A673 (cell line): Measurements from ENCODE around the gene TMEM40. TPM values are rescaled to one million over a fixed set of nuclear protein-coding genes. Genes with fewer than 3 reads are reported as not detected.

Experiments
- BruUV-seq: library from RNA; stranded (reverse); fragments of 400-500 nt; replicated peaks from 2 replicates; lab custom pipeline; 2021; lab: Mats Ljungman, UMichigan
- CTCF ChIA-PET: fragments of 300-600 bp; sonication (Branson Sonifier 250); formaldehyde crosslinking; loops from one replicate; lab custom pipeline; 2022; ENCODE audit warnings: antibody characterized with exemption; lab: Charles Lee
- POLR2A ChIA-PET: fragments of 300-600 bp; sonication (Branson Sonifier 250); formaldehyde crosslinking; loops from one replicate; lab custom pipeline; 2022; ENCODE audit warnings: antibody characterized with exemption; ENCODE audit not compliant: low non-redundant PET; lab: Charles Lee
- DNase-seq: peaks from one replicate; pipeline ENCODE4 v3.0.0-alpha.2; 2015; ENCODE audit warnings: low spot score
- H3K27ac ChIP-seq: fragments of 200-600 bp; sonication (generic); 2 replicates; pipeline ENCODE4 v1.5.1; 2016; ENCODE audit warnings: mixed run types, low read depth, mild to moderate bottlenecking, mixed read lengths, antibody characterized with exemption, low read length; ENCODE audit not compliant: poor library complexity, severe bottlenecking
- H3K27me3 ChIP-seq: fragments of 200-600 bp; sonication (generic); replicated peaks from 2 replicates; pipeline ENCODE4 v1.6.1; 2017; ENCODE audit warnings: mixed run types, low read depth, mild to moderate bottlenecking, mixed read lengths, antibody characterized with exemption, low read length; ENCODE audit not compliant: insufficient read depth, poor library complexity
- H3K36me3 ChIP-seq: fragments of 200-600 bp; sonication (generic); 2 replicates; pipeline ENCODE4 v1.6.1; 2016; ENCODE audit warnings: mixed run types, mild to moderate bottlenecking, mixed read lengths, antibody characterized with exemption, low read length; ENCODE audit not compliant: insufficient read depth, poor library complexity, severe bottlenecking
- H3K4me1 ChIP-seq: fragments of 200-600 bp; sonication (generic); 2 replicates; pipeline ENCODE4 v1.6.1; 2017; ENCODE audit warnings: mixed run types, mild to moderate bottlenecking, mixed read lengths, antibody characterized with exemption, low read length; ENCODE audit not compliant: insufficient read depth, poor library complexity, severe bottlenecking
- H3K4me3 ChIP-seq: fragments of 200-600 bp; sonication (generic); 2 replicates; pipeline ENCODE4 v1.5.1; 2016; ENCODE audit warnings: low read depth, mixed run types, mild to moderate bottlenecking, mixed read lengths, low read length; ENCODE audit not compliant: poor library complexity, severe bottlenecking
- H3K9me3 ChIP-seq: fragments of 200-600 bp; sonication (generic); 2 replicates; pipeline ENCODE4 v1.6.1; 2016; ENCODE audit warnings: mixed run types, low read depth, mild to moderate bottlenecking, mixed read lengths, antibody characterized with exemption, low read length; ENCODE audit not compliant: poor library complexity, severe bottlenecking
- EZH2 ChIP-seq: fragments of 200-600 bp; sonication (generic); IDR thresholded peaks from 2 replicates; pipeline ENCODE4 v1.6.1; 2017; ENCODE audit warnings: borderline replicate concordance, low read depth, mild to moderate bottlenecking, mixed read lengths, antibody characterized with exemption, low read length; ENCODE audit not compliant: poor library complexity, severe bottlenecking
- intact Hi-C: fragments of 100-400 bp; cut with micrococcal nuclease; formaldehyde crosslinking; loops from one replicate; pipeline ENCODE4 v1.10.0; 2022; ENCODE audit not compliant: unreplicated experiment
- total RNA-seq: library from RNA; stranded (reverse); gene quantifications from 2 replicates; pipeline ENCODE4 v1.2.3, GENCODE V29; 2021
- TF ChIP-seq, protein P1 (sequence below): fragments of 300-800, 200-600 bp; sonication (generic); conservative IDR thresholded peaks from 2 replicates; pipeline ENCODE4 v1.5.1; 2017; ENCODE audit warnings: low read depth, mild to moderate bottlenecking, antibody characterized with exemption, low read length, moderate library complexity, mixed read lengths

TMEM40 gene
- total RNA-seq, 1 experiment from 2014 or later = not detected

DNA sequence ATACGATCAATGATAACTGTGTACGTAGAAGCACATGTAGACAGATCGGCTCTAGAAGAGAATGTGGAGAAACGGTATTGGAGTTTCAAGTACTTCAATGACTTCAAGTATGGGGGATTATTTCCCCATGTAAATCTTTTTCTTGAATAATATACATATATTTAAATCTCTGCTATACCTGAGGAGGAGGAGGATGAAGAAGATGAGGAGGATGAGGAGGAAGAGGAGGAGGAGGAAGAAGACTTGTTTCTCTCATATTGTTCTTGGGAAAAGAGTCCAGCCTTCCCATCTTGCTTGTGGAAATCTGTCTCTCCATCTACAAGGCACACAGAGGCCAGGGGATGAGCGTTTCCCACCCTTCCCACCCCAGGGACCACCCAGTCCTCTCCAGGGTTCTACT, 10.6 kb downstream of the TMEM40 start:
- Histone ChIP-seq H3K4me3 (no peak overlapping the region), H3K4me1 (no peaks in the 10 kb centered on the region), H3K27ac (no peak overlapping the region), H3K27me3 (no peaks in the 10 kb centered on the region), H3K9me3 (no peaks in the 10 kb centered on the region), H3K36me3 (no peaks in the 10 kb centered on the region)
- intact Hi-C loops = no loop called here
- ChIA-PET CTCF (no interaction called here), POLR2A (no interaction called here)
- no peak for DNase-seq
- TF ChIP-seq, protein P1, sequence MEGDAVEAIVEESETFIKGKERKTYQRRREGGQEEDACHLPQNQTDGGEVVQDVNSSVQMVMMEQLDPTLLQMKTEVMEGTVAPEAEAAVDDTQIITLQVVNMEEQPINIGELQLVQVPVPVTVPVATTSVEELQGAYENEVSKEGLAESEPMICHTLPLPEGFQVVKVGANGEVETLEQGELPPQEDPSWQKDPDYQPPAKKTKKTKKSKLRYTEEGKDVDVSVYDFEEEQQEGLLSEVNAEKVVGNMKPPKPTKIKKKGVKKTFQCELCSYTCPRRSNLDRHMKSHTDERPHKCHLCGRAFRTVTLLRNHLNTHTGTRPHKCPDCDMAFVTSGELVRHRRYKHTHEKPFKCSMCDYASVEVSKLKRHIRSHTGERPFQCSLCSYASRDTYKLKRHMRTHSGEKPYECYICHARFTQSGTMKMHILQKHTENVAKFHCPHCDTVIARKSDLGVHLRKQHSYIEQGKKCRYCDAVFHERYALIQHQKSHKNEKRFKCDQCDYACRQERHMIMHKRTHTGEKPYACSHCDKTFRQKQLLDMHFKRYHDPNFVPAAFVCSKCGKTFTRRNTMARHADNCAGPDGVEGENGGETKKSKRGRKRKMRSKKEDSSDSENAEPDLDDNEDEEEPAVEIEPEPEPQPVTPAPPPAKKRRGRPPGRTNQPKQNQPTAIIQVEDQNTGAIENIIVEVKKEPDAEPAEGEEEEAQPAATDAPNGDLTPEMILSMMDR = no peak
- no peak for TF ChIP-seq EZH2
- BruUV-seq = no TSS peak

DNA sequence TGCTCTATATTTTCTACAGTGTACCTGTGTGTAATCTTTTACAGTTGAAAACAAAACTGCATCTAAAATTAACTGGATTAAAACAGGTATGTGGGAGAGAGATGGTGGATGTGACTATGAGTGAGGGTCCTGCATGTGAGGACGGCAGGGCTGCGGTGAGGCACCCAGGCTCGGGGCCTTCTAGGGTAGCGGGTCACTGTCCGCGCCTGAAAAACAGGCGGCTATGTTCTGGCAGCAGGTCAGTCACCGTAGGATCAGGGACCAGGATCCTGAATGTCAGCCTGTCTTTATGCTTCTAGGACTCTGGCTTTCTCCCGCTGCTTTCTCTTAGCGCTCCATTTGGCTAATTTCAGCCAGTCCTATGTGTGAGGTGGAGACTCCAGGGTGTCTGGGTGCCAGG, 12.6 kb downstream of the TMEM40 start:
- no peak overlapping the region for H3K27ac ChIP-seq
- no peaks in the 10 kb centered on the region for H3K4me1 ChIP-seq
- no peaks in the 10 kb centered on the region for H3K27me3 ChIP-seq
- DNase-seq = no peak
- intact Hi-C loops = no loop called here
- BruUV-seq = no TSS peak
- ChIA-PET POLR2A (no interaction called here), CTCF (interaction anchor here (0.6 kb wide), 1 partner anchor 14 kb away, joined by 3 read pairs; no protein-coding TSS in a partner anchor)
- TF ChIP-seq EZH2 = no peak
- TF ChIP-seq, protein P1 = no peak
- H3K36me3 ChIP-seq = no peaks in the 10 kb centered on the region
- H3K9me3 ChIP-seq = no peaks in the 10 kb centered on the region
- no peak overlapping the region for H3K4me3 ChIP-seq

DNA sequence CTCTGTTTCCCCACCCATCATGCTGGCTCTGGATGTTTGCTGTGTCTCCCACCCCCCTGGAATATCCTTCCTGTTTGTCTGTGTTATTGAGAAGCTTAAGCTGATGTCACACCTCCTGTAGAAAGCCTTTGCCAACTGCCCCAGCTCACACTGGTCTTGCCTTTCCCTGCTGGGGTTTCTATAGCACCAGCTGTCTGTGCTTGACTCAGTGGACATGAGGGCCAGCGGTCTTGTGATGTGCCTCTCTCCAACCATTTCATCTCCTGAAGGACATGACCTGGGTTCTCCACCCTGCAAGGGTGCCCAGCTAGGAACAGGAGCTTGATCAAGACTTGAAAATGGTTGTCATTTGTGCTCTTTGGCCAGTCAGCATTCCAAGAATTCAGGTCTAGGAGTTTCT, 14.7 kb downstream of the TMEM40 start:
- Histone ChIP-seq H3K4me1 (no peaks in the 10 kb centered on the region), H3K9me3 (no peaks in the 10 kb centered on the region), H3K27me3 (no peaks in the 10 kb centered on the region), H3K36me3 (no peaks in the 10 kb centered on the region), H3K4me3 (no peak overlapping the region), H3K27ac (no peak overlapping the region)
- intact Hi-C loops = no loop called here
- no peak for DNase-seq
- CTCF ChIA-PET = no interaction called here
- POLR2A ChIA-PET = no interaction called here
- TF ChIP-seq, protein P1 = no peak
- TF ChIP-seq EZH2 = no peak
- no TSS peak for BruUV-seq
